ENCODE results near the gene DNASE1L3.
"Not testable (repeated sequence)": the region's sequence is repeated elsewhere in the genome, so short reads cannot be mapped to it uniquely, and the experiment has no call there.

Gene DNASE1L3, protein sequence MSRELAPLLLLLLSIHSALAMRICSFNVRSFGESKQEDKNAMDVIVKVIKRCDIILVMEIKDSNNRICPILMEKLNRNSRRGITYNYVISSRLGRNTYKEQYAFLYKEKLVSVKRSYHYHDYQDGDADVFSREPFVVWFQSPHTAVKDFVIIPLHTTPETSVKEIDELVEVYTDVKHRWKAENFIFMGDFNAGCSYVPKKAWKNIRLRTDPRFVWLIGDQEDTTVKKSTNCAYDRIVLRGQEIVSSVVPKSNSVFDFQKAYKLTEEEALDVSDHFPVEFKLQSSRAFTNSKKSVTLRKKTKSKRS

DNA sequence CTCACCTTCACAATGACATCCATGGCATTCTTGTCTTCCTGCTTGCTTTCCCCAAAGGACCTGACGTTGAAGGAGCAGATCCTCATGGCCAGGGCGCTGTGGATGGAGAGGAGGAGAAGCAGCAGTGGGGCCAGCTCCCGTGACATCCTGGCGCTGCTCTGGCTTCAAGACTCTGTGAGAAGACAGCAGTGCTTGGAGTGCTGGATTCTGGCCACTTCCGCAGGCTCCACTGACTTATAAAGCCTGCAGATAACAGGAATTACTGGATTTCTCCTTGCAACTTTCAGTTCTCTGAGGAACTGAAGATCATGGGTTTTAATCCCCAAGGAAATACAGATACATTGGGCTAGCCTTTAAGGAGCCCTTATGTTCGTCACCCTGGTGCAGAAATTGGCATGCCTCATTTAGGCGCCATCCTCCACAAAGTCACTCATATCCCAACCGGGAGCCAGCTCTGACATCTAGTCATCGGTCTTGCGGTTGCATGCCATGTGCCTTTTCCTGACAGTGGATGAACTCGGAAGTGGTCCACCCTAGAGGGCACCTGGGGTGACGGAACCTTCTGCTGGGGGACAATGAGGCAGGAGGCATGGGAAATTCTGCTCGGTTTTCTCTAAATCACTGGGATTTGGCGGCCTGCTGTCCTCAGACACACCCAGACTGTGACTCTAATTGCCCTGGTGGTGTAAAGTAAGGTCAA, at the start of gene DNASE1L3:
TSS of gene DNASE1L3 (minus strand) at position 212 of the 700 bp plus-strand sequence. CDS start at position 146, 66 bp downstream.
- no peak for DNase-seq

DNA sequence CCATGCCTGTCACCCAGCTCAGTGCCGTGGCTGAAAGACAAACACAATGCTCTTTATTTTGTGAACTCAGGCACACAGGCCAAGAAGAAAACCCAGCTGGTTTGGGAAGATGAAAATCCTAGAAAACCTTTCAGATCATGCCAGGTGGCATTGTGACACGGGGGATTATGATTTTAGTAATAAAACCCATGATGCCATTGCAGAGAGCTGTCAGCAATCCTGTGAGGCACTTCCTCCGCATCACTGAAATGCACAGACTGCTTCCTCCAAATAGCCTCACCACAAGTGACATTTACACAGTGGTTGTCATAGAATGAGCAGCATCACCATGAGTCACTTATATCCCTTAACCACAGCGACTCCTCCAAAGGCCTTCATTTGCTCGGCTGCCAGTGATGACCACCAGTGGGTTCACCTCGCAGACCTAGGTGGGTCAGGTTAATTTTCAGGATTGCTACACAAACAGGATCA, 49.5 kb upstream of the DNASE1L3 start:
- DNase-seq = no peak

DNA sequence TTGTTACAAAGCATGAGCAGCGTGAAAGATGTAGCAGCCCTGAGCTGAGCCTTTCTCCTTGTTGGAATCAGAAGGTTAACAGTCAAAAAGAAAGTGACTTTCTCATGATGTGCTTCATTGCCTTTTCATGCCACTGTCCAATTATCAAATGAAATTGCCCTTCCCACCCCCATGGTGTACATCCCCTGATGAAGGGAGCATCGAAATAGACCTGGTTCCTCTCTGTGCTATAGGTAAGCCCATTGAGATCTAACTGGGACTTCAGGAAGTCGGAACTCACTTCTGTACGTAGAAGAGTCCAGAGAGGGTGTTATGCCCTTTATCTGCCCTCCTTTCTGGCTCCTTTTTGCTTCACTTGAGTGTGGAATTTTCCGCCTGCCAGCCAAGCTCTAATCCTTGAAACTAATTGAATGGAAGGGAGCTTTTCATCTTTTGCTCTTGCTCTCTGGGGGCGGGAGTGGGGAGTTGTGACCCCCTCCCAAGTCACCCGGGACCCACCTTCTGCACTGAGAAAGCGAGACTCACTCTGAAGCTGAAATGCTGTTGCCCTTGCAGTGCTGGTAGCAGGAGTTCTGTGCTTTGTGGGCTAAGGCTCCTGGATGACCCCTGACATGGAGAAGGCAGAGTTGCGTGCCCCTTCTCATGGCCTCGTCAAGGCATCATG, 47.8 kb upstream of the DNASE1L3 start:
- no peak for DNase-seq

DNA sequence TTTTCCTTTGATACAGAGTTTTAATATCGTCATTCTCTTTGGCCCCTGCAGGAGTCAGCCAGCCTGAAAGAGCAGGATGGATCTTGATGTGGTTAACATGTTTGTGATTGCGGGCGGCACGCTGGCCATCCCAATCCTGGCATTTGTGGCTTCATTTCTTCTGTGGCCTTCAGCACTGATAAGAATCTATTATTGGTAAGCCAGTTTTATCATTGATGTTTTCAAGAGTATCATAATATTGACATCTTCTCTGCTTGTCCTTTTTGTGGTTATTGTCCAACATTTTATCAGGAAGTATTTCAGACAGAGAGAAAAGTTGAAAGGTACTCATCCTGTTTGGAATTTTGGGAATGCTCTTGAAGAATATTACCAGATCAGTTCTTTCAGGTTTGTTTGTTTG, 45.7 kb upstream of the DNASE1L3 start:
- no peak for DNase-seq

DNA sequence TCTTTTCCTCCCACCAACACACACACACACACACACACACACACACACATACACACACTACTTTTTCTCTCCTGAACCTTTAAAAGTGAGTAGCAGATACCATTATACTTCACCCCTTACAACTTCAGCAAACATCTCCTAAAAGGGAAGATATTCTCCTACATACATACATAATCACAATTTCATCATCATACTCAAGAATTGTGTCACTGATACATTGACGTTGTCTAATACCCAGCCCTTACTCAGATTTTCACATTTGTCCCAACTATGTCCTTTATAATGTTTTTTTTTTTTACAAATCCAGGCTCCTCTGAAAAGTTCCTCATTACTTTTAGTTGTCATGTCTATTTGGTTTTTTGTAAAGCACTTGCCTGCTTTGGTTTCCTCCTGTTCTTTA, 45.3 kb upstream of the DNASE1L3 start:
- no peak for DNase-seq

DNA sequence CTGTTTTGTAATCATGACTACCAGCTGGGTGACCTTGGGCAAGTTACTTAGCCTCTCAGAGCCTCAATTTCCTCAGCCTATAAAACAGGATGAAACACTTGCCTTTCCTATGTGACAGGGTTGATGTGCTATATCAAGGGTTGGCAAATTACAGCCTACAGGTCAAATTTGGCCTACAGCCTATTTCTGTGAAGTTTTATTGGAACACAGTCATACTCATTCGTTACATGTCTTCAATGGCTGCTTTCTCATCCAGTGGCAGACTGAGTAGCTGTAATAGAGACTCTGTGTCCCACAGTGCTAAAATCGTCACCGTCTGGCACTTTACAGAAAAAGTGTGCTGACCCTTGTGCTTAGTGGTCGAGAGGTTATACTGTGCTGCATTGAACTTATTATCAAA, 43.4 kb upstream of the DNASE1L3 start:
- DNase-seq = no peak

DNA sequence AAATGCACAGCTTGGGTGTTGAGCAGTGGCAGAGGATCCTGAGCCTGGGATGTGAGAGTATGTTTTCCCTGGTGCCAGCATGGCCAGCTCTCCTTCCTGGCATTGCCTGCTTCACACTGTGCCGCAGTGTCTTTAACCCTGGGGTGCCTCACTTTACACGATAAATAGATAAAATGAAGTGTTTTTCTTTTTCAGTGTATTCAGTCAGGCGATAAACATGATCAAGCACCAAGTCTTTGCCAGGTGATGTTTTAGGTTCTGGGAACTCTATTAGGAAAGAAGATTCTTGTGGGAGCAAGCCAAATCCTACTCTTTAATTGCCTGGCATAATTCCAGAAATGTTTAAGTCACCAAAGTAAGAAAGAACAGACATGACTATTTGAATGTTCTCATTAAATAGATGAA, 40.9 kb upstream of the DNASE1L3 start:
- no peak for DNase-seq

DNA sequence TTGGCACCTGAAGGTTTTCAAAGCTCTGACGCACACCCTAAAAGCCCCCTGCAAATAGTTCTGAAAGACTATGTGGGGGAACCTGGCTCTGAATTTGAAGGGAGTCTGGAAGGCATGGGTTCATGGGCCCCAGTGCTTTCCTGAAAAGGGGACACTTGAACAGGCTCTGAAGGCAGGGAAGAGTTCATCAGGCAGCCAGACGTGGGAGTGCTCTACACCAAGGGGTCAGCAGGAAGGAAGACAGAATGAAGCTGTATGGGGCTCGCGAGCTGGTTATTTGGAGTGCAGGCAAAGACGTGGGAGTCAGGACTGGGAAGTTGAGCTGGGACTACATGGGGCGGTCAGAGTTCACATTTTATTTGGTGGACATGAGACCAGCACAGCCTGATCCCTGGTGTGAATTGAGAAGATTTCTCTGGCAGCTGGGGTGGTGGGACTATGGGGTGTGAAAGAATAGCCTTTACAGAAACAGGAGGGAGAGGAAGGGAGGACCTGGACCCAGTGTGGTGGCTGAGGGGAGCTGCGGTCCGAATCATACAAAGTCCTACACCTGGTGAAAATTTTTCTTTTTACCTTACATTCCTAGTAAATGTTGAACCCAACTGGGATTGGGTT, 39.4 kb upstream of the DNASE1L3 start:
- DNase-seq = no peak

DNA sequence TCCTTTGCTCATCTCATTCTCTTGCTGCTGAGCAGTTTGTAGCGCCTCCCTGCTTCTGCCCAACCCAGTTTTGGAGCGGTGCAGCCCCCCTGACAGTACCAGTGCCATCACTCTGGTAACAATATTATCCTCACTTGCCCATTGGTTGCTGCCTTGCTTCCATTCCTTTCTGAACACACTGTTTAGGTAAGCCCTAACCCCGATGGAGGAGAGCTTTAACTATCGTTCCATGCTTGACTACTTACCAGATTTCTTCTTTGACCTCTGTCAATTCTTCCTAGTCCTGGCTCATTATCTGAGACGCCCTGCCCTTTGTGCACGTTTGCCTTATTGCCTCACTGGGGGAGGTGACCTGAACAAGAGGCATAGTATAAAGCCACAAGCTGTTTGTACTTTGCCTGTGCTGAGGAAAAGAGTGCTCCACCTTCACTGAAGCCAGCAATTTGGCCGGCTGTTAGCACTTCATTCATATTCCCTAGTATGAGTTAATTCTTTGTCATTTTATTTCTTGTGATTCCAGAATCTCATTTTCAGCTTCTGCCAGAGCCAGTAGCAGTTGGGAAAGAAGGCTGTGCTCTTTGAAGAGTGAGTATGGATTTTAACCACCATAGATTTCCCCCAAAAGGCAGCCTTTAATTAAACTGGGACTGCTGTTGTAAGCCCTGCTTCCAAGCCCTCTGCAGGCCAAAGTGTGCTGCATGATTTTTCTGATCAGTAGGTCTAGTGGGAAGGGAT, 38.8 kb upstream of the DNASE1L3 start:
- no peak for DNase-seq

DNA sequence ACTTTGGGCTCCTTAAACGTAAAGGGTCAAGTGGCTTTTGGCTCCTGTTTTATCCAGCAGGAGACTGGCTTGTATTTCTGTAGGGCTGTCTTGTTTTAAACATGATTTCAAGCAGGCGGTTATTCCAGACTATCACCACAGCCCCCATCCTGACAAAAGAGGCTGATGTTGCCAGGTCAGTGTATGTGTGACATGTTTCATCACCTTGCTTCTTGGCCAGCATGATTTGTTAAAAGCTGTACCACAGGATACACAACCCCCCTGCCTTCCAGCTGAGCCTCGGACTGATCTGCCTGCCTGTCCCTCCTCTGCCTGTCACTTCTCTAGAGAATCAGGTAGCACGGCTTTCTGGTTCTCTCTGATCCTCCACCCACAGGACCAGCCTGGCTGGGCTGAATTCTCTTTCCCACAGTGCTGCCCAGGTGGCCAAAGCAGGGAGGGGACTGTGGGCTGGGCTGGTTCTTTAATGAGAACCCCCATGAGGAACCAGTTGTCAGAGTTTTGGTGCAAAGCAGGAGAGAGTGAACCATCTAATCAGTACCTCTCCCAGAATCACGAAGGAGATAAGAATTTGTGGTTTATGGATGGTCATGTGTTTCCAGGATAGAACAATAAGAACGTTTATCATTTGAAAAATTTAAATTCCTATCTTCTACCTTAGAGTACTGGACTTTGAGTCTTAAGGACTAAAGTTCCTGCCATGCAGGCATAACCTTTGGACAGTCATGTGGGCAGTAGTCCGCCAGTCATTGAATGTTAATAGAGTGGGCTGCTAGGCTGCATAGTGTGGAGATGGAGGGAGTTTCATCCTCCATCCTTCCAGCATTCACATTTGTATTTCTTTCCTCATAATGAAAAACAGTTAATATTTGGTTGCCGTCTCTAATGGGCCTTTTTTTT, 35.6 kb upstream of the DNASE1L3 start:
- no peak for DNase-seq

DNA sequence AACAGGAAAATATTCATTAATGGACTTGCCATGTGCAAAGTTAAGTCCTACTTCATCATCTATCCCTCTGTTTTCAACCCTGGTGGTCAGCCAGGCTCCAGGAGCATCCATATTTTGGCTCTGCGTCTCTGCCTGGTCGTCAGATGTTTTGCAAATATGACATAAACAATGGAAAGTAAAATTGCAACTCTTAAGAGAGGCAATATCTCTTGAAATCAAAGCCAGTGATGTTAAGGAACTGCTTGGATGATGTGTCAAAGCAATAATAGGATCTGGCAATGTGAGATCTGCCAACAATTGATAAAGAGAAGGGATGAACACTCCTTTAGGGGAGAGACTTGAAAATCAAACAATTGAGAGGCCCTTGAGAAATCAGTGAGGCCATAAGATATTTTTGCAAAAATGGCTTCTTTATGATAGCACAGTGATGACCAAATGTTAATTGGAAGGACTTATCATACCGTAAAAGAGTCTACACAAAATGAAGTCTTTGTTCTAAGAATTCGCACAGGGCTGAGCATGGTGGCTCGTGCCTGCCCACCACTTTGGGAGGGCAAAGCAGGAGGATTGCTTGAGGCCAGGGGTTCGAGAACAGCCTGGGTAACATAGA, 33.3 kb upstream of the DNASE1L3 start:
- no peak for DNase-seq

DNA sequence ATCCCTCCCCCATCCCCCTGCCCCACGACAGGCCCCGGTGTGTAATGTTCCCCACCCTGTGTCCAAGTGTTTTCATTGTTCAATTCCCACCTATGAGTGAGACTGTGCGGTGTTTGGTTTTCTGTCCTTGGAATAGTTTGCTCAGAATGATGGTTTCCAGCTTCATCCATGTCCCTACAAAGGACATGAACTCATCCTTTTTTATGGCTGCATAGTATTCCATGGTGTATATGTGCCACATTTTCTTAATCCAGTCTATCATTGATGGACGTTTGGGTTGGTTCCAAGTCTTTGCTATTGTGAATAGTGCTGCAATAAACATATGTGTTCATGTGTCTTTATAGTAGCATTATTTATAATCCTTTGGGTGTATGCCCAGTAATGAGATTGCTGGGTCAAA, 32.1 kb upstream of the DNASE1L3 start:
- not testable (repeated sequence) for DNase-seq

DNA sequence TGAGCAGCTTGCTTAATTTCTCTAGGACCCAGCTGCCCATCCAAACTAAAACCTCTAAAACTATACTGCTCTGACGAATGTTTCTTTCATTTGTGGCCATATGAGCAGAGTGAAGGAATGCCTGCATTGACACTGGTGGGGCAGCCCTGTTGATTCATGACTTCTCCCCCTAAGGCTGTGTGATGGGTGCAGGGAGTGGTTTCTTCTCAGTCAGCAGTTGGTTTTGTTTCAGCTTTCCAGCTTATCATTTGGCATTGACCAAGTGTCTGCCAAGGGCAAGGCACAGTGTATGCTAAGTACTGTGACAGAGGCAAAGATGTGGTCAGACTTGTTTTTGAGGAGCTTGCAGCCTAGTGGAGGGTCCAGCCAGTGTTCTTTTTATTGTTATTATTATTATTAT, 31.6 kb upstream of the DNASE1L3 start:
- DNase-seq = no peak

DNA sequence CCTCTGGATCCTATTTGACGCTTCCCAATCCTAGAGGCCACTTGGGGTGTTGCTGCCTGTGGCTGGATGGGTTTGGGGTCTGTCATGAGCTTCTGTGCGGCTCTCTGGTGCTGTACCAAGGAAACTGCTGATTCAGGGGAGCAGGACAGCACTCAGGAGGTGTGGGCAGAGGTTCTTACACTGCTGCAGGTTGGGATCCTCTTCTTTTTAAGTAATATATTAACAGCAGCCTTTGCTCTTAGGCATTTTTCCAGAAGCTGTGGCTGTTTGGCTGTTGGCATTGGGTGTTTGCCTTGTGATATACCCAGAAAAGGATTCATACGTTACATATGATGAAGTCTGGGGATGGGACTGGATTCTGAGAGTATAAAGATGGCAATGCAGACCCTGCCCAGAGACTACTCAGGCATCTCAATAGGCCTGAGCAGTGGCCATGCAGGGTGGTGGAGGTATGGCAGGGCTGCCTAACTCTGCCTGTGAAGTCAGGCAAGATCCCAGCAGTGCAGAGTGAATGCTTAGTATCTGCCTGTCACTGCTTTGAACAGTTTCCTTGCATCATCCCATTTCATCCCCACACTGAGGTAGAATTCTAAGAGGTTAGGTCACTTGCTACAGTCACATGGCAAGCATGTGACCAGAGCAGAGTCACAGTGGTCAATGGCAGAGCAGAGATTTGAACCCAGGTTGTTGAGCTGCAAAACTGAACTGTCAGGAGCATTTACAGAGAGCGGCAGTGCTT, 30.7 kb upstream of the DNASE1L3 start:
- no peak for DNase-seq

DNA sequence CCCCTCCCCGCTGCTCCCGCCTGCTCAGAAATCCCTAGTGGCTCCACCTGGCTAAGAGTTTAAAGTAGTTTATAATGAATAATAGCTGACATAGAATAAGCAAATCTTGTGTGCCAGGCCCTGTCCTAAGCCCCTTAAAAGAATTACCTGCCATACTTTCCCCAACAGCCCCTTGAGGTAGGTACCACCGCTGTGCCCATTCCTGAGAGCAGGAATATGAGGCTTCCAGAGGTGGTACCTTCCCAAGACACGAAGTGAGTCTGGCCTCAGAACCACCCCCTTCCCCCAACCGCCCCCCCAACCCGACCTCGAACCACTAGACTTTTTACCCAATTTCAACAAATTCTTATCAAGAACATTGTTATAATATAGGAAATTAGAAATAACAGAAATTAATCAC, 28.1 kb upstream of the DNASE1L3 start:
- no peak for DNase-seq

DNA sequence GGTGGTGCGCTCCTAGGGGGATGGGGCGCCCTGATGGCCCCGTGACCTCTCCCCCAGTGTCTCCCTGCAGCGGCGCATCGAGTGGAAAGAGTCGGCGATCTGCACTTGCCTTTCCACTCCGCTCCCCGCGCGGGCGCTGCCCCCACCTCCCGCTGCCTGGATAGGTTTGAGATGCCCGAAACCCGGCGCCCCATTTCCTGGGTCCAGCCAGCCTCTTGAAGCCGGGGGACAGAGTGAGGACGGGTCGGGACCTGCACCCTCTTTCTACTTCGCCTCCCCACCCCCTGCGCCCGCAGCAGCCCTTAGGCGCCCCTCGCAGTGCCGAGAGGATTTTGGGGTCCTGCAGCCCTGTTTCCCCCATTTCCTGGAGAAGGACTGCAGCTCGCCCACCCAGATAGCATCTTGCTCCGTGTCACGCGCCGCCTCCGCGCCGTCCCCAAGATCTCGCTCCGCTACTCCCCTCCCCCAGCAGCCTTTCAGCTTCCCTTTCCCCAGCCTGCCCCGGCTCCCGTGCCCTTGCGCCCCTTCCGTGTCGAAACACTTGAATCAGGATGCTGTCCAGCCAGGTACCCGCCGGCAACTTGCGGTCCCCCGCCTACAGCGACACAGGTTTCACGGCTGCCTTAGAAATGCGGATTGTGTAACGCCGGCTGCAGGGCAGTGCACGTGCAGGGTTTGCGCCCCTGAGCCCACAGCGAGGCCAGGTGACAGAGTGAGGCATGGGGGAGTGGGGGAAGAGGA, 27.3 kb upstream of the DNASE1L3 start:
- peak; percentile 22 for DNase-seq

DNA sequence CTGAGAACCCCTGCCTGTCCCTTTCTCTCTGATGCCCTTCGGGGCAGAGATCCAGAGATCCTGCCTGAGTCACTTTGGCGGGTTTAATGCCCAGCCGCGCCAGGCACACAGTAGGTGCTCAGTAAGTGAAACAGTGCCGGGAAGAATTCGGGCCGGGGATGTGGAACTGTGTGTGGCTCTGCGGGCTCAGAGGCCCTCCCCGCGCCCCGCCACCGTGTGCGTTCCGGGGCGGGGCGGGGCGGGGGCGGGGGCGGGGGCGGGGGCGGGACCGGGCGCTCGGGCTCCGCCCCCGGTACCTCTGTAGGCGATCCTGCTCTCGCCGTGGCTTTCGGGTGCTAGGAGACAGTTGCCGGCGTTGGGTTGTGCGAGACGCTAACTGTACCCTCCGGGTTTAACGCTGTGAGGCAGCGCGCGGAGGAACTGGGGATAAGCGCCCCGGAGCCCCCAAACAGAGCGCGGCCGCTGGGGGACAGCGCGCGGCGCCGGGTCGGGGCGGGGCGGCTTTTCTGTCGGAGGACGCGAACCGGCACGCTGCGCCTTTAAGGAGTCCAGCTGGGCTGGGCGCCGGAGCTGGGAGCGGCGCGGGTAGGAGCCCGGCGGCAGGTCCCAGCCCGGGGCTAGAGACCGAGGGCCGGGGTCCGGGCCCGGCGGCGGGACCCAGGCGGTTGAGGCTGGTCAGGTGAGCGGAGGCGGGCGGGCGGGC, 26.6 kb upstream of the DNASE1L3 start, which contains the start of gene ABHD6:
TSS of gene ABHD6 (plus strand) at position 555 of the 703 bp plus-strand sequence. CDS start 18,795 bp downstream, outside the sequence.
- peak; percentile 86 for DNase-seq

DNA sequence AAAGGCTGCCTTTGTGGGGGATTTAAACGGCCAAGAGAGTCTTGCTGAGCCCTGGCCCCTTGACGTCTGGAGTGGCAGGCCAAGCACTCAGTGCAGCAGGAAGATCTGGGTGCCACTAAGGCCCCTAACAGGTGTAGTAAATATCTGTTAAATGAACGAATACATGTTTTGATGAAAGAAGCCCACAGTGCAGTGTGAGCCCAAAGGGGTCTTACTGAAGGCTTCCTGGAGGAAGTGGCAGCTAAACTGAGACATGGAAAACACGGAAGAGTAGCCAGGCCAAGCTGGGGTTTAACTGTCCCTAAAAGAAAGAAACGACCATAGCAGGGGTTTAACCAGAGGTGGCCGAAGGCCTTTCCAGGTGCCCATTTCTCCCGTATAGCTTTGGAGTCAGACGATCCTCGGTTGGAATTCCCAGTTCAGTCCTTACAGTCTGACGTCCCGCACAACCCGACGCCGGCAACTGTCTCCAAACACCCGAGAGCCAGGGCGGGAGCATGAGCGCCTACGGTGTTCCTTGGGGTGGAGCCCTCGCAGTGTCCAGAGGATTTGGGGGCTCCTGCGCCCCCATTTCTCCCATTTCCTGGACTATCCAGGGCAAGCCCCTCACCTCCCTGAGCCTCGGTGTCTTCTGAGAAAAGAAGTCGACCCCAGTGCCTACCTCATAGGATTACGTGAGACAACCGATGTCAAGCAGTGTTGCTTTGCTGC, 25.9 kb upstream of the DNASE1L3 start:
- DNase-seq = peak; percentile 6
